Erythroblast (primary cell): ENCODE measurements around the gene SH3RF2.
"Not testable (repeated sequence)": the region's sequence is repeated elsewhere in the genome, so short reads cannot be mapped to it uniquely, and the experiment has no call there.

ENCODE experiments used
- DNase-seq, 2 experiments: peaks; one replicate each; lab custom pipeline; 2025; lab: John Stamatoyannopoulos, UW
- GATA1 ChIP-seq: IDR thresholded peaks from 2 replicates; pipeline ENCODE4 v1.6.1; 2011; ENCODE audit warnings: low read depth, mild to moderate bottlenecking, control low read depth, low read length, moderate library complexity
- POLR2A ChIP-seq: IDR thresholded peaks from 2 replicates; pipeline ENCODE4 v1.6.1; 2011; ENCODE audit warnings: mild to moderate bottlenecking, low read length

Gene SH3RF2

GRCh38 chr5:146105477-146105876, 169.1 kb downstream of the SH3RF2 start, which contains the start of gene PLAC8L1:
Gene PLAC8L1 (minus strand): TSS chr5:146105577. CDS start chr5:146104311, 1,266 bp downstream.
- DNase-seq: no peak
- TF ChIP-seq GATA1: no peak
- no peak for TF ChIP-seq POLR2A

DNA sequence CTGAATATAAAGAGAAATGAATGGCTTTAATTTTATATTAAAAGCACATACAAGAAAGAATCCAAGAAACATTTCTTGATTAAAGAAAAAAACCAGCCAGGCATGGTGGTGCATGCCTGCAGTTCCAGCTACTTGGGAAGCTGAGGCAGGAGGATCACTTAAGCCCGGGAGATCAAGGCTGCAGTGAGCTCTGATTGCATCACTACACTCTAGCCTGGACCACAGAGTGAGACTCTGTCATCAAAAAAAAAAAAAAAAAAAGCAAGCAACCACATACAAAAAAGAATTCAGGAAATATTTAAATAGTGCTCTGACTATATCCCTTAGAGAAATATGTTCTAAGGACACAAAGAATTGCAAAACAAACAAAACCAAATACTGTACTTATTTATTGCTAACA, 171.5 kb downstream of the SH3RF2 start:
- no peak for TF ChIP-seq GATA1
- no peak for TF ChIP-seq POLR2A
- no peak for DNase-seq

- DNase-seq: not testable (repeated sequence)
These were observed 172.5 kb downstream of the SH3RF2 start for GRCh38 chr5:146108870-146109269.

DNA sequence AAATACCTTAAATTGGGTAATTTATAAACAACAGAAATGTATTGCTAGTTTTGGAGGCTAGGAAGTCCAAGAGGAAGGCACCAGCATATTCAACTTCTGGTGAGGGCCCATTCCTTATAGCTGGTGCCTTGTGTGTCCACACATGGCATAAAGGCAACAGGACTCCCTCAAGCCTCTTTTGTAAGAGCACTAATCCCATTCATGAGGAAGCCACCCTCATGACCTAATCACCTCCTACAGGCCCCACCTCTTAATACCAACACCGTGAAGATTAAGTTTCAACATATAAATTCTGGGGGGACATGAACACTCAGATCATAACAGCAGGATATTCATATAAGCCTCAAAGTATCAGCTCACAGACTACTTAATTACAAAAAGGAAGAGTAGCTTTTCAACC, 173.0 kb downstream of the SH3RF2 start:
- peak in 1 of 2 experiments; percentile 21 for DNase-seq
- no peak for TF ChIP-seq GATA1
- TF ChIP-seq POLR2A: no peak

DNA sequence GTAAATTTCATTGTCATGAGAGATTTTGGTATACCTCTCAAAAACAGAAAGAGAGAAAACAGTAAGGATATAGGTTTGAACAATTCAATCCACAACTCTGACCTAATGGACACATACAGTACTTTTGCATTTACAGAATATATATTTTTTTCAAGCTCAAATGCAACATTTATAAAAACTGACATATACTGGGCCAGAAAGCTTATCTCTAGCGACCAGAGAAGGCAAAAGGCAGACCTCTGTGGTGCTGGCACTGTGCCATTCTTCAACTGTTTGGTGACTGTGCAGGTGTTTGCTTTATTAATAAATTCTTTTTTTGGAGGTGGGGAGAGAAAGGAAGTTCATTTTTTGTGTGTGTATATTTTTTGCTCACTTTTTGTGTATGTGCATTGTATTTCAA, 175.0 kb downstream of the SH3RF2 start:
- TF ChIP-seq POLR2A: no peak
- DNase-seq: peak; percentile 93 to 94

GRCh38 chr5:146112476-146112875, 176.1 kb downstream of the SH3RF2 start:
- peak; percentile 52 to 58 for DNase-seq
- TF ChIP-seq GATA1 (no peak), POLR2A (no peak)
